Adrenal gland (tissue), 12 donors: ENCODE results near the gene CDK5R1. TPM values are rescaled to one million over a fixed set of nuclear protein-coding genes. Genes with fewer than 3 reads are reported as not detected.

ENCODE experiments used
- DNase-seq, 7 donors: peaks; one replicate each; pipeline ENCODE4 v3.0.0-alpha.2; 2019 to 2020
- H3K27ac ChIP-seq, 5 donors: fragments of 200-600 bp; sonication (generic) in 4 of 5; 1 replicate in 3 of 5; 2 replicates in 2 of 5; pipeline versions ENCODE4 v1.5.1 to v1.8.0; 2016 to 2020; ENCODE audit warnings: mild to moderate bottlenecking in 1 of 5
- H3K27me3 ChIP-seq: fragments of 200-600 bp; 2 replicates; pipeline ENCODE4 v1.8.0; 2021
- H3K36me3 ChIP-seq, 2 donors: fragments of 200-600 bp; replicated peaks in 1 of 2; 1 replicate in 1 of 2; 2 replicates in 1 of 2; pipeline versions ENCODE4 v1.5.1 to v1.8.0; 2018 to 2022
- H3K4me1 ChIP-seq, 2 donors: fragments of 200-600 bp; replicated peaks in 1 of 2; 1 replicate in 1 of 2; 2 replicates in 1 of 2; pipeline versions ENCODE4 v1.5.1 to v1.8.0; 2018 to 2021
- H3K4me3 ChIP-seq, 4 donors: fragments of 200-600 bp; sonication (generic) in 3 of 4; one replicate each; pipeline ENCODE4 v1.5.1; 2016 to 2018
- H3K9me3 ChIP-seq, 3 donors: fragments of 200-600 bp; sonication (generic) in 1 of 3; replicated peaks in 1 of 3; 1 replicate in 2 of 3; 2 replicates in 1 of 3; pipeline versions ENCODE4 v1.5.1 to v1.8.0; 2016 to 2021
- CTCF ChIP-seq, 6 experiments: fragments of 450-650 bp in 4 of 6; fragments of 200-600 bp in 2 of 6; sonication (generic) in 1 of 6; IDR thresholded peaks; 1 replicate in 5 of 6; 2 replicates in 1 of 6; pipeline versions ENCODE4 v1.5.1 to v1.8.0; 2016 to 2021; ENCODE audit warnings: antibody characterized with exemption in 6 of 6, mild to moderate bottlenecking in 2 of 6, moderate library complexity in 1 of 6
- POLR2A ChIP-seq, 2 donors: fragments of 450-650 bp; IDR thresholded peaks; one replicate each; pipeline ENCODE4 v1.6.1; 2017; ENCODE audit warnings: antibody characterized with exemption in 2 of 2, mild to moderate bottlenecking in 2 of 2, moderate library complexity in 1 of 2
- WGBS, 4 donors: extraction: QIAGEN DNeasy Blood & Tissue Kit in 2 of 4; methylation state at CpG; one replicate each; pipeline versions ENCODE4 v1.1.5 to v1.1.7; 2013 to 2017; 5-methylcytosine and 5-hydroxymethylcytosine counted together
- intact Hi-C, 2 donors: fragments of 100-400 bp; cut with DNase I; formaldehyde crosslinking; loops; one replicate each; pipeline versions ENCODE4 v1.14.1 to v1.15.0; 2022 to 2023
- polyA plus RNA-seq, 3 donors: library from polyadenylated mRNA; stranded (reverse); fragments of 200-250 nt in 2 of 3; fragments of 350-450 nt in 1 of 3; fragmentation: Illumina TruSeq in 1 of 3; extraction: RNeasy Lipid Tissue Mini Kit (QIAGEN cat#74804) in 1 of 3; gene quantifications; one replicate each; pipeline ENCODE4 v1.2.3, GENCODE V29; 2013 to 2014
- total RNA-seq, 9 donors: library from RNA; depleted of rRNA in 4 of 9; stranded (reverse); fragments of >200 nt in 4 of 9; fragments of 120-200 nt in 1 of 9; fragmentation: NEBNext Ultra II Directional in 1 of 9; extraction: Animal tissue kit (Norgen Biotek cat#: 25700) in 1 of 9; gene quantifications; one replicate each; pipeline versions ENCODE4 v1.1.0 to v1.2.4, GENCODE V29; 2013 to 2023
- donor health status: healthy with polysubstance abuse.
- donor health status: Bipolar disorder and iron deficiency.
- donor health status: DM: yes; HTN: yes; CAD: no.
- donor health status: DM: no; HTN: no; CAD: no.
- donor health status: DM: no; HTN: no; CAD: no.
- donor health status: DM: yes; HTN: yes; CAD: no.

Gene CDK5R1
- total and polyA plus RNA-seq, 12 donors = 0.98 to 4.5 (median 2.7) TPM

GRCh38 chr17:32452281-32452680, 34.5 kb upstream of the CDK5R1 start:
- peaks cover 0 to 89% of the 10 kb centered on the region in 2 donors for H3K36me3 ChIP-seq
- DNase-seq = no peak
- WGBS, 4 donors = 55 to 84% (median 63%) methylated on average over 1 of the region's 1 CpG
- H3K27ac ChIP-seq = no peak overlapping the region
- TF ChIP-seq CTCF (IDR thresholded peaks at IDR 0.05) (no peak), POLR2A (IDR thresholded peaks at IDR 0.05) (no peak)
- H3K9me3 ChIP-seq = no peaks in the 10 kb centered on the region
- no peaks in the 10 kb centered on the region for H3K27me3 ChIP-seq
- H3K4me3 ChIP-seq = no peak overlapping the region
- peaks cover 0 to 6% of the 10 kb centered on the region in 2 donors for H3K4me1 ChIP-seq
- intact Hi-C loops = no loop called here

GRCh38 chr17:32453370-32453769, 33.4 kb upstream of the CDK5R1 start:
- DNase-seq = no peak
- intact Hi-C loops = no loop called here
- WGBS, 4 donors = 93 to 97% (median 96%) methylated on average over 2 of the region's 2 CpGs
- Histone ChIP-seq H3K9me3 (no peaks in the 10 kb centered on the region), H3K4me1 (peaks cover 0 to 6% of the 10 kb centered on the region in 2 donors), H3K27ac (no peak overlapping the region), H3K36me3 (peaks cover 0 to 89% of the 10 kb centered on the region in 2 donors), H3K4me3 (no peak overlapping the region), H3K27me3 (no peaks in the 10 kb centered on the region)
- TF ChIP-seq CTCF (IDR thresholded peaks at IDR 0.05) (no peak), POLR2A (IDR thresholded peaks at IDR 0.05) (no peak)

- DNase-seq = no peak
- no peak for TF ChIP-seq POLR2A (IDR thresholded peaks at IDR 0.05)
- no peak for TF ChIP-seq CTCF (IDR thresholded peaks at IDR 0.05)
- H3K4me3 ChIP-seq = no peak overlapping the region
- no peaks in the 10 kb centered on the region for H3K9me3 ChIP-seq
- H3K27me3 ChIP-seq = no peaks in the 10 kb centered on the region
- intact Hi-C loops = no loop called here
- peaks cover 0 to 92% of the 10 kb centered on the region in 2 donors for H3K36me3 ChIP-seq
- peaks cover 0 to 7% of the 10 kb centered on the region in 2 donors for H3K4me1 ChIP-seq
- no peak overlapping the region for H3K27ac ChIP-seq
Observed at GRCh38 chr17:32458371-32458770, 28.4 kb upstream of the CDK5R1 start.

GRCh38 chr17:32460054-32460453, 26.7 kb upstream of the CDK5R1 start:
- Histone ChIP-seq H3K27ac (no peak overlapping the region), H3K27me3 (no peaks in the 10 kb centered on the region), H3K9me3 (no peaks in the 10 kb centered on the region), H3K36me3 (peaks cover 0 to 92% of the 10 kb centered on the region in 2 donors), H3K4me1 (peaks cover 0 to 7% of the 10 kb centered on the region in 2 donors), H3K4me3 (no peak overlapping the region)
- TF ChIP-seq POLR2A (IDR thresholded peaks at IDR 0.05) (no peak), CTCF (IDR thresholded peaks at IDR 0.05) (no peak)
- 81 to 92% (median 86%) methylated on average over 4 of the region's 4 CpGs for WGBS, 4 donors
- no peak for DNase-seq
- intact Hi-C loops = no loop called here
